GM12878 (cell line): Measurements from ENCODE around the gene CADM2. TPM values are rescaled to one million over a fixed set of nuclear protein-coding genes. Genes with fewer than 3 reads are reported as not detected.

Source experiments
- ATAC-seq: fragments of 200-7000 bp; cut with Tn5 transposase; 3 replicates; pipeline ENCODE4 v1.9.1; 2020; ENCODE audit warnings: mild to moderate bottlenecking, moderate library complexity
- BruUV-seq: library from RNA; stranded (reverse); fragments of 400-500 nt; replicated peaks from 2 replicates; lab custom pipeline; 2021; lab: Mats Ljungman, UMichigan
- CTCF ChIA-PET: fragments of 300-600 bp; sonication (Branson Sonifier 250); formaldehyde crosslinking; extraction: SDS; loops from one replicate; lab custom pipeline; 2021; ENCODE audit warnings: inconsistent platforms; lab: Yijun Ruan, JAX
- POLR2A ChIA-PET: fragments of 350-600 bp; formaldehyde crosslinking; extraction: SDS; loops from one replicate; lab custom pipeline; 2021; ENCODE audit warnings: inconsistent platforms; lab: Charles Lee
- RAD21 ChIA-PET: fragments of 300-600 bp; sonication (Branson Sonifier 250); formaldehyde crosslinking; loops from one replicate; lab custom pipeline; 2023; ENCODE audit warnings: antibody characterized with exemption; ENCODE audit not compliant: unreplicated experiment; lab: Charles Lee
- SMC1A ChIA-PET: fragments of 300-600 bp; sonication (Branson Sonifier 250); formaldehyde crosslinking; loops from one replicate; lab custom pipeline; 2023; ENCODE audit not compliant: unreplicated experiment, uncharacterized antibody; lab: Charles Lee
- DNase-seq: peaks from one replicate; pipeline ENCODE4 v3.0.0-alpha.2; 2011; ENCODE audit warnings: low read depth, low spot score
- FAIRE-seq: peaks from 3 replicates; lab custom pipeline; 2011; peaks lifted over from hg19 to GRCh38; lab: Jason Lieb, UNC
- H2AFZ ChIP-seq: 2 replicates; pipeline ENCODE4 v1.6.0; 2011; ENCODE audit warnings: low read depth, low read length, control low read depth; ENCODE audit not compliant: control insufficient read depth
- H3K27ac ChIP-seq: 2 replicates; pipeline ENCODE4 v1.5.1; 2011; ENCODE audit warnings: control low read depth; ENCODE audit not compliant: control insufficient read depth, insufficient read depth
- H3K27me3 ChIP-seq, 2 experiments: replicated peaks in 1 of 2; 2 replicates each; pipeline versions ENCODE4 v1.6.0 to v1.6.1; 2011; ENCODE audit warnings: low read length in 1 of 2; ENCODE audit not compliant: control insufficient read depth in 2 of 2, insufficient read depth in 2 of 2
- H3K36me3 ChIP-seq, 2 experiments: 2 replicates each; pipeline ENCODE4 v1.5.1; 2011; ENCODE audit warnings: low read length in 1 of 2; ENCODE audit not compliant: control insufficient read depth in 2 of 2, insufficient read depth in 2 of 2
- H3K4me1 ChIP-seq: 2 replicates; pipeline ENCODE4 v1.6.1; 2011; ENCODE audit warnings: mild to moderate bottlenecking, low read length, moderate library complexity, mixed read lengths; ENCODE audit not compliant: control insufficient read depth, insufficient read depth
- H3K4me2 ChIP-seq: 2 replicates; pipeline ENCODE4 v1.6.0; 2011; ENCODE audit warnings: control low read depth; ENCODE audit not compliant: control insufficient read depth, insufficient read depth
- H3K4me3 ChIP-seq: fragments of 200-600 bp; sonication (generic); 2 replicates; pipeline ENCODE4 v1.5.1; 2016
- H3K79me2 ChIP-seq: 2 replicates; pipeline ENCODE4 v1.6.0; 2011; ENCODE audit warnings: low read length; ENCODE audit not compliant: control insufficient read depth, insufficient read depth
- H3K9ac ChIP-seq: 2 replicates; pipeline ENCODE4 v1.8.0; 2011; ENCODE audit warnings: low read length, control low read depth, mixed read lengths; ENCODE audit not compliant: control insufficient read depth, insufficient read depth
- H3K9me3 ChIP-seq: replicated peaks from 3 replicates; pipeline ENCODE4 v1.5.1; 2011; ENCODE audit warnings: mild to moderate bottlenecking, low read length; ENCODE audit not compliant: control insufficient read depth, insufficient read depth
- H4K20me1 ChIP-seq: 2 replicates; pipeline ENCODE4 v1.6.0; 2011; ENCODE audit not compliant: control insufficient read depth, insufficient read depth
- CHD4 ChIP-seq: fragments of 200-600 bp; sonication (generic); IDR thresholded peaks from 2 replicates; pipeline ENCODE4 v1.6.1; 2016; ENCODE audit warnings: mild to moderate bottlenecking
- FOXK2 ChIP-seq: fragments of 450-650 bp; IDR thresholded peaks from 2 replicates; pipeline ENCODE4 v1.6.1; 2017; ENCODE audit warnings: mild to moderate bottlenecking, moderate library complexity
- FOXM1 ChIP-seq: IDR thresholded peaks from 2 replicates; pipeline ENCODE4 v1.6.1; 2012; ENCODE audit warnings: low read depth, mild to moderate bottlenecking, inconsistent platforms, low read length, moderate library complexity
- HDAC6 ChIP-seq: fragments of 200-600 bp; sonication (generic); IDR thresholded peaks from one replicate; pipeline ENCODE4 v1.8.0; 2017; ENCODE audit warnings: antibody characterized with exemption; ENCODE audit not compliant: unreplicated experiment
- MEF2A ChIP-seq: IDR thresholded peaks from 2 replicates; pipeline ENCODE4 v1.6.1; 2011; ENCODE audit warnings: low read depth, mild to moderate bottlenecking, low read length, moderate library complexity; ENCODE audit not compliant: insufficient read depth
- NR2C1 ChIP-seq: fragments of 450-650 bp; IDR thresholded peaks from 2 replicates; pipeline ENCODE4 v1.6.1; 2017; ENCODE audit warnings: antibody characterized with exemption, mild to moderate bottlenecking, moderate library complexity
- SP1 ChIP-seq: IDR thresholded peaks from one replicate; pipeline ENCODE4 v1.6.1; 2011; ENCODE audit warnings: low read depth, low read length
- STAT3 ChIP-seq: IDR thresholded peaks from 2 replicates; pipeline ENCODE4 v1.6.1; 2011; ENCODE audit warnings: low read depth, low read length, improper control_type of control experiment
- SUZ12 ChIP-seq: fragments of 200-600 bp; sonication (generic); IDR thresholded peaks from one replicate; pipeline ENCODE4 v1.6.1; 2018; ENCODE audit warnings: antibody characterized with exemption, mild to moderate bottlenecking; ENCODE audit not compliant: unreplicated experiment
- ZNF24 ChIP-seq: fragments of 450-650 bp; IDR thresholded peaks from 2 replicates; pipeline ENCODE4 v1.6.1; 2017; ENCODE audit warnings: antibody characterized with exemption, mild to moderate bottlenecking
- ZZZ3 ChIP-seq: IDR thresholded peaks from 2 replicates; pipeline ENCODE4 v1.6.1; 2011; ENCODE audit warnings: low read depth; ENCODE audit not compliant: control insufficient read depth, insufficient read length
- WGBS: methylation state at CpG from one replicate; pipeline ENCODE4 v1.1.6; 2016; ENCODE audit warnings: low lambda C conversion rate; ENCODE audit not compliant: insufficient replicate concordance, insufficient coverage; ENCODE audit errors: missing lambda C conversion rate; 5-methylcytosine and 5-hydroxymethylcytosine counted together
- in situ Hi-C: fragments of 300-500 bp; cut with MboI; formaldehyde crosslinking; loops from 9 replicates; pipeline ENCODE4 v1.14.3; 2018; ENCODE audit warnings: mixed read lengths
- intact Hi-C: fragments of 100-400 bp; cut with micrococcal nuclease; formaldehyde crosslinking; loops from one replicate; pipeline ENCODE4 v1.14.2; 2022; ENCODE audit not compliant: unreplicated experiment
- polyA plus RNA-seq, 11 experiments: library from polyadenylated mRNA; depleted of rRNA in 4 of 11; unstranded in 6 of 11; stranded (reverse) in 5 of 11; fragments of >200 nt; fragmentation: Nextera tagmentation in 4 of 11; fragmentation: Illumina TruSeq in 1 of 11; extraction: Ambion mirVana in 4 of 11; extraction: Trizol in 1 of 11; gene quantifications; 1 replicate in 1 of 11; 2 replicates in 10 of 11; pipeline versions ENCODE4 v1.2.1 to v1.2.3, GENCODE V29; 2011 to 2016; ENCODE audit warnings: inconsistent platforms in 2 of 11, missing spikeins in 2 of 11, low read depth in 1 of 11
- total RNA-seq, 4 experiments: library from RNA; depleted of rRNA in 3 of 4; stranded (reverse); fragments of >200 nt in 3 of 4; fragmentation: Illumina TruSeq in 1 of 4; extraction: Trizol in 1 of 4; gene quantifications; 2 replicates each; pipeline versions ENCODE4 v1.2.1 to v1.2.3, GENCODE V29; 2013 to 2021
- TF ChIP-seq, protein P1 (sequence below): fragments of 450-650 bp; IDR thresholded peaks from 2 replicates; pipeline ENCODE4 v1.6.1; 2017; ENCODE audit warnings: mild to moderate bottlenecking, moderate library complexity
- TF ChIP-seq, protein P2 (sequence below): fragments of 450-650 bp; IDR thresholded peaks from 2 replicates; pipeline ENCODE4 v1.6.1; 2017; ENCODE audit warnings: borderline replicate concordance
- TF ChIP-seq, protein P3 (sequence below): IDR thresholded peaks from 2 replicates; pipeline ENCODE4 v1.6.1; 2012; ENCODE audit warnings: low read depth, low read length, improper control_type of control experiment
- TF ChIP-seq, protein P4 (sequence below): IDR thresholded peaks from 2 replicates; pipeline ENCODE4 v1.6.1; 2012; ENCODE audit warnings: low read depth, low read length, improper control_type of control experiment
- TF ChIP-seq, protein P5 (sequence below): IDR thresholded peaks from 2 replicates; pipeline ENCODE4 v1.6.1; 2012; ENCODE audit warnings: low read depth, low read length, improper control_type of control experiment

CADM2 gene
- total and polyA plus RNA-seq, 10 of the 15 experiments (the other 5 are each of a cell fraction or from before 2014, with no cell fraction given): 0.13 TPM; not detected in 9

DNA sequence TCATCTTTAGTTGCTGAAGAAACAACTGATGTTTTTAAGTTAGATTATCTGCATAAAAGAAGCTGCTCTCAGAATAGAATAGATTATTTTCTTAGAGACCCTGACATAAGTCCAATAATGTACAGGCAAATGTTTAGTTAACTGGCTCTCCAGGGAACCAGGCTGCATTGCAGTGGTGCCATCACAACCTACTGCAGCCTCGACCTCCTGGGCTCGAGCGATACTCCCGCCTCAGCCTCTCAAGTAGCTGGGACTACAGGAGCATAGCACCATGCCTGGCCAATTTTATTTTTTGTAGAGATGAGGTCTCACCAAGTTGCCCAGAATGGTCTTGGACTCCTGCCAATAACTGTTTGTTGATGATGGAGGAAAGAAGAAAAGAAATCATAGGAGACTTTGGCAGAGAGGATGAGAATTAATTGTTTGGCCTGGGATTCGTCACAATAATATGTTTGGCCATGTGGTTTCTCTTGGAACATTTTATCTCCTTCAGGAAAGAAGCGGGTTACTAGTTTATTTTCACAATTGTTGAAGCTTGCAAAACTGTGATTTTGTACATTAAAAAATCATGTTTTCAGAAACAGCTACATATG is 429.2 kb downstream of the CADM2 start:
- Histone ChIP-seq H3K27ac (no peak overlapping the region), H3K4me3 (no peak overlapping the region), H3K27me3 (no peaks in the 10 kb centered on the region), H3K79me2 (no peaks in the 10 kb centered on the region), H3K4me1 (no peaks in the 10 kb centered on the region), H3K9ac (no peak overlapping the region), H3K4me2 (no peak overlapping the region), H4K20me1 (no peaks in the 10 kb centered on the region)
- in situ Hi-C loops: no loop called here
- intact Hi-C loops: no loop called here
- POLR2A ChIA-PET: no interaction called here
- no peak for FAIRE-seq
- SMC1A ChIA-PET: interaction anchor here (1.4 kb wide), 1 partner anchor 8 kb away, joined by 3 read pairs; no protein-coding TSS in a partner anchor
- TF ChIP-seq FOXK2 (no peak), ZZZ3 (no peak), FOXM1 (no peak), NR2C1 (no peak), MEF2A (no peak), ZNF24 (no peak), STAT3 (no peak), HDAC6 (no peak), SUZ12 (no peak), SP1 (no peak), CHD4 (no peak)
- TF ChIP-seq, protein P1, sequence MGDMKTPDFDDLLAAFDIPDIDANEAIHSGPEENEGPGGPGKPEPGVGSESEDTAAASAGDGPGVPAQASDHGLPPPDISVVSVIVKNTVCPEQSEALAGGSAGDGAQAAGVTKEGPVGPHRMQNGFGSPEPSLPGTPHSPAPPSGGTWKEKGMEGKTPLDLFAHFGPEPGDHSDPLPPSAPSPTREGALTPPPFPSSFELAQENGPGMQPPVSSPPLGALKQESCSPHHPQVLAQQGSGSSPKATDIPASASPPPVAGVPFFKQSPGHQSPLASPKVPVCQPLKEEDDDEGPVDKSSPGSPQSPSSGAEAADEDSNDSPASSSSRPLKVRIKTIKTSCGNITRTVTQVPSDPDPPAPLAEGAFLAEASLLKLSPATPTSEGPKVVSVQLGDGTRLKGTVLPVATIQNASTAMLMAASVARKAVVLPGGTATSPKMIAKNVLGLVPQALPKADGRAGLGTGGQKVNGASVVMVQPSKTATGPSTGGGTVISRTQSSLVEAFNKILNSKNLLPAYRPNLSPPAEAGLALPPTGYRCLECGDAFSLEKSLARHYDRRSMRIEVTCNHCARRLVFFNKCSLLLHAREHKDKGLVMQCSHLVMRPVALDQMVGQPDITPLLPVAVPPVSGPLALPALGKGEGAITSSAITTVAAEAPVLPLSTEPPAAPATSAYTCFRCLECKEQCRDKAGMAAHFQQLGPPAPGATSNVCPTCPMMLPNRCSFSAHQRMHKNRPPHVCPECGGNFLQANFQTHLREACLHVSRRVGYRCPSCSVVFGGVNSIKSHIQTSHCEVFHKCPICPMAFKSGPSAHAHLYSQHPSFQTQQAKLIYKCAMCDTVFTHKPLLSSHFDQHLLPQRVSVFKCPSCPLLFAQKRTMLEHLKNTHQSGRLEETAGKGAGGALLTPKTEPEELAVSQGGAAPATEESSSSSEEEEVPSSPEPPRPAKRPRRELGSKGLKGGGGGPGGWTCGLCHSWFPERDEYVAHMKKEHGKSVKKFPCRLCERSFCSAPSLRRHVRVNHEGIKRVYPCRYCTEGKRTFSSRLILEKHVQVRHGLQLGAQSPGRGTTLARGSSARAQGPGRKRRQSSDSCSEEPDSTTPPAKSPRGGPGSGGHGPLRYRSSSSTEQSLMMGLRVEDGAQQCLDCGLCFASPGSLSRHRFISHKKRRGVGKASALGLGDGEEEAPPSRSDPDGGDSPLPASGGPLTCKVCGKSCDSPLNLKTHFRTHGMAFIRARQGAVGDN: no peak
- TF ChIP-seq, protein P2, sequence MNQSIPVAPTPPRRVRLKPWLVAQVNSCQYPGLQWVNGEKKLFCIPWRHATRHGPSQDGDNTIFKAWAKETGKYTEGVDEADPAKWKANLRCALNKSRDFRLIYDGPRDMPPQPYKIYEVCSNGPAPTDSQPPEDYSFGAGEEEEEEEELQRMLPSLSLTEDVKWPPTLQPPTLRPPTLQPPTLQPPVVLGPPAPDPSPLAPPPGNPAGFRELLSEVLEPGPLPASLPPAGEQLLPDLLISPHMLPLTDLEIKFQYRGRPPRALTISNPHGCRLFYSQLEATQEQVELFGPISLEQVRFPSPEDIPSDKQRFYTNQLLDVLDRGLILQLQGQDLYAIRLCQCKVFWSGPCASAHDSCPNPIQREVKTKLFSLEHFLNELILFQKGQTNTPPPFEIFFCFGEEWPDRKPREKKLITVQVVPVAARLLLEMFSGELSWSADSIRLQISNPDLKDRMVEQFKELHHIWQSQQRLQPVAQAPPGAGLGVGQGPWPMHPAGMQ: no peak
- TF ChIP-seq, protein P3, sequence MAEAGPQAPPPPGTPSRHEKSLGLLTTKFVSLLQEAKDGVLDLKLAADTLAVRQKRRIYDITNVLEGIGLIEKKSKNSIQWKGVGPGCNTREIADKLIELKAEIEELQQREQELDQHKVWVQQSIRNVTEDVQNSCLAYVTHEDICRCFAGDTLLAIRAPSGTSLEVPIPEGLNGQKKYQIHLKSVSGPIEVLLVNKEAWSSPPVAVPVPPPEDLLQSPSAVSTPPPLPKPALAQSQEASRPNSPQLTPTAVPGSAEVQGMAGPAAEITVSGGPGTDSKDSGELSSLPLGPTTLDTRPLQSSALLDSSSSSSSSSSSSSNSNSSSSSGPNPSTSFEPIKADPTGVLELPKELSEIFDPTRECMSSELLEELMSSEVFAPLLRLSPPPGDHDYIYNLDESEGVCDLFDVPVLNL: no peak
- TF ChIP-seq, protein P4, sequence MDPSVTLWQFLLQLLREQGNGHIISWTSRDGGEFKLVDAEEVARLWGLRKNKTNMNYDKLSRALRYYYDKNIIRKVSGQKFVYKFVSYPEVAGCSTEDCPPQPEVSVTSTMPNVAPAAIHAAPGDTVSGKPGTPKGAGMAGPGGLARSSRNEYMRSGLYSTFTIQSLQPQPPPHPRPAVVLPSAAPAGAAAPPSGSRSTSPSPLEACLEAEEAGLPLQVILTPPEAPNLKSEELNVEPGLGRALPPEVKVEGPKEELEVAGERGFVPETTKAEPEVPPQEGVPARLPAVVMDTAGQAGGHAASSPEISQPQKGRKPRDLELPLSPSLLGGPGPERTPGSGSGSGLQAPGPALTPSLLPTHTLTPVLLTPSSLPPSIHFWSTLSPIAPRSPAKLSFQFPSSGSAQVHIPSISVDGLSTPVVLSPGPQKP: no peak
- TF ChIP-seq, protein P5, sequence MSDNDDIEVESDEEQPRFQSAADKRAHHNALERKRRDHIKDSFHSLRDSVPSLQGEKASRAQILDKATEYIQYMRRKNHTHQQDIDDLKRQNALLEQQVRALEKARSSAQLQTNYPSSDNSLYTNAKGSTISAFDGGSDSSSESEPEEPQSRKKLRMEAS: no peak
- TF ChIP-seq, all 136 proteins: peak for 0
- H2AFZ ChIP-seq: no peak overlapping the region
- no TSS peak for BruUV-seq
- ChIA-PET RAD21 (no interaction called here), CTCF (interaction anchor here (0.6 kb wide), 1 partner anchor 189 kb away, joined by 3 read pairs; no protein-coding TSS in a partner anchor)
- H3K9me3 ChIP-seq: no peaks in the 10 kb centered on the region
- ATAC-seq: no peak
- no peaks in the 10 kb centered on the region for H3K36me3 ChIP-seq
- no peak for DNase-seq
- 26% methylated on average over 6 of the region's 6 CpGs for WGBS
